Naive B cell (primary cell): ENCODE data around the gene HIVEP2. TPM values are rescaled to one million over a fixed set of nuclear protein-coding genes. Genes with fewer than 3 reads are reported as not detected.

Experiments
- ATAC-seq, 2 donors: fragments of 150-1000 bp; cut with Tn5 transposase; 2 replicates each; pipeline ENCODE4 v1.10.0; 2021; ENCODE audit warnings: low read depth in 2 of 2, mild to moderate bottlenecking in 2 of 2, moderate library complexity in 2 of 2
- DNase-seq: peaks from one replicate; pipeline ENCODE4 v3.0.0; 2022
- H3K27ac Mint-ChIP-seq, 6 donors: one replicate each; pipeline ENCODE4 v1.8.0; 2020 to 2022; ENCODE audit warnings: mild to moderate bottlenecking in 6 of 6, mixed read lengths in 6 of 6, moderate library complexity in 5 of 6, inconsistent platforms in 2 of 6
- H3K27me3 Mint-ChIP-seq, 3 donors: one replicate each; pipeline ENCODE4 v1.8.0; 2021 to 2022; ENCODE audit warnings: mixed read lengths in 3 of 3, mild to moderate bottlenecking in 1 of 3
- H3K36me3 Mint-ChIP-seq, 2 donors: one replicate each; pipeline ENCODE4 v1.8.0; 2020 to 2022; ENCODE audit warnings: mixed read lengths in 2 of 2, inconsistent platforms in 1 of 2, mild to moderate bottlenecking in 1 of 2
- H3K4me1 Mint-ChIP-seq, 3 donors: one replicate each; pipeline ENCODE4 v1.8.0; 2020 to 2022; ENCODE audit warnings: mixed read lengths in 3 of 3, inconsistent platforms in 1 of 3, mild to moderate bottlenecking in 1 of 3, moderate library complexity in 1 of 3
- H3K4me3 Mint-ChIP-seq, 8 donors: one replicate each; pipeline ENCODE4 v1.8.0; 2020 to 2022; ENCODE audit warnings: mild to moderate bottlenecking in 8 of 8, mixed read lengths in 8 of 8, moderate library complexity in 8 of 8, inconsistent platforms in 2 of 8
- H3K9me3 Mint-ChIP-seq, 7 donors: one replicate each; pipeline ENCODE4 v1.8.0; 2020 to 2022; ENCODE audit warnings: mixed read lengths in 7 of 7, mild to moderate bottlenecking in 5 of 7, inconsistent platforms in 2 of 7, moderate library complexity in 1 of 7
- polyA plus RNA-seq, 6 donors: library from polyadenylated mRNA; unstranded; fragments of 300-500 nt; fragmentation: Illumina TruSeq; gene quantifications; one replicate each; pipeline ENCODE4 v1.2.3, GENCODE V29; 2021; ENCODE audit warnings: low read depth in 6 of 6

Gene HIVEP2
- polyA plus RNA-seq, 6 donors from 2014 or later: 2.7 to 10.2 (median 5.4) TPM

DNA sequence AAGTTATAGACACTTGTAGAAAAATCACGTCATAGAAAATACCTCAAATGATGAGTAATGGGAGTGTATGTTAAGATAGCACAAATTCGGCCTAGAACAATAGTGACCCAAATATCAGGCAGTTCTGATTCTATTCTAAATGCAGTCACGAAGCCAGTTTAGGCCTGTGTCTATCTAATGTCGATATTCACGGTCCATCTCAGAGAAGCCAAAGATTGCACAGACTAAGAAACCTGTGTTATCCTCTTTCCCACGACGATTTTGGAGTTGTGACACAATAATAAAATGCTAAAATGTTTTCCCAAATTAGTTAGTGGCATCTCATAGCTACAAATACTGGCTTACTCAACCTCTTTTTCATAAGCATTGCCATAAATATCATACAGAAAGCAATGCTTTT, 4.0 kb downstream of the HIVEP2 start:
- H3K27me3 Mint-ChIP-seq: peaks cover 0 to 4% (median 0%) of the 10 kb centered on the region in 3 donors
- no peaks in the 10 kb centered on the region for H3K36me3 Mint-ChIP-seq
- H3K4me1 Mint-ChIP-seq: peaks cover 37 to 56% (median 52%) of the 10 kb centered on the region in 3 donors
- H3K9me3 Mint-ChIP-seq: no peaks in the 10 kb centered on the region
- no peak overlapping the region for H3K4me3 Mint-ChIP-seq
- peak overlapping the region in 1 of 6 donors; percentile 25 for H3K27ac Mint-ChIP-seq
- ATAC-seq (no peak), DNase-seq (no peak)

- no peaks in the 10 kb centered on the region for H3K9me3 Mint-ChIP-seq
- no peaks in the 10 kb centered on the region for H3K36me3 Mint-ChIP-seq
- H3K27me3 Mint-ChIP-seq: peaks cover 0 to 4% (median 0%) of the 10 kb centered on the region in 3 donors
- no peak for ATAC-seq
- H3K4me1 Mint-ChIP-seq: peaks cover 42 to 61% (median 58%) of the 10 kb centered on the region in 3 donors
- H3K27ac Mint-ChIP-seq: no peak overlapping the region
- no peak for DNase-seq
- no peak overlapping the region for H3K4me3 Mint-ChIP-seq
Measured at GRCh38 chr6:142940487-142940886, 4.5 kb downstream of the HIVEP2 start.

DNA sequence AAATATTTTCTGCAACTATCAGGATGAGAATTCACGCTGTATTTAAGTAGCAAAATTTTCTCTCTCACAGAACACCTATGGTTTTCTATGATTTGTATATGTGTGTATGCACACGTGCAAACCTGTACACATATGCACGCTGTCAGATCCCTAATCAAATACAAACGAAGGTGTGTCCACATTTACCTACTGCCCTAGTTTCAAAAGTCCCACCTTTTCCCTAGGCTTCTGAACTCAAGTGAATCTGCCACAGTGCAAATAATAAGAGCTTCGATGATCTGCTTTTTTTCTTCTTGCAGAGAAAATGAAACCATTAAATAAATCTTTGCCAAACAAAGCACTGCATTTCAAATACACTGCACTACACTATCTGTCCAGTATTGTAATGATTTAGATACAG, 6.5 kb downstream of the HIVEP2 start:
- Mint-ChIP-seq H3K9me3 (no peaks in the 10 kb centered on the region), H3K27ac (no peak overlapping the region), H3K4me1 (peaks cover 48 to 71% (median 63%) of the 10 kb centered on the region in 3 donors), H3K27me3 (no peaks in the 10 kb centered on the region), H3K4me3 (no peak overlapping the region), H3K36me3 (no peaks in the 10 kb centered on the region)
- no peak for ATAC-seq
- DNase-seq: no peak

- Mint-ChIP-seq H3K9me3 (no peaks in the 10 kb centered on the region), H3K27ac (no peak overlapping the region), H3K27me3 (no peaks in the 10 kb centered on the region), H3K4me1 (peaks cover 48 to 71% (median 63%) of the 10 kb centered on the region in 3 donors), H3K4me3 (no peak overlapping the region), H3K36me3 (no peaks in the 10 kb centered on the region)
- DNase-seq (no peak), ATAC-seq (no peak)
Measured at GRCh38 chr6:142937986-142938385, 7.0 kb downstream of the HIVEP2 start.

- H3K9me3 Mint-ChIP-seq: no peaks in the 10 kb centered on the region
- H3K4me1 Mint-ChIP-seq: peaks cover 51 to 79% (median 60%) of the 10 kb centered on the region in 3 donors
- H3K27me3 Mint-ChIP-seq: no peaks in the 10 kb centered on the region
- H3K27ac Mint-ChIP-seq: peak overlapping the region; percentile 81 to 95 (median 84)
- no peaks in the 10 kb centered on the region for H3K36me3 Mint-ChIP-seq
- DNase-seq: peak; percentile 45
- peak; percentile 78 to 80 for ATAC-seq
- peak overlapping the region; percentile 26 to 90 (median 86) for H3K4me3 Mint-ChIP-seq
Measured at GRCh38 chr6:142935553-142936517, 9.1 kb downstream of the HIVEP2 start.

- Mint-ChIP-seq H3K9me3 (no peaks in the 10 kb centered on the region), H3K27ac (peak overlapping the region in 5 of 6 donors; percentile 50 to 84 (median 79)), H3K4me3 (peak overlapping the region in 7 of 8 donors; percentile 5 to 90 (median 74)), H3K27me3 (no peaks in the 10 kb centered on the region), H3K36me3 (no peaks in the 10 kb centered on the region), H3K4me1 (peaks cover 58 to 83% (median 63%) of the 10 kb centered on the region in 3 donors)
- ATAC-seq (peak in 1 of 2 donors; percentile 7), DNase-seq (no peak)
Measured at GRCh38 chr6:142934599-142934998, 10.4 kb downstream of the HIVEP2 start.

DNA sequence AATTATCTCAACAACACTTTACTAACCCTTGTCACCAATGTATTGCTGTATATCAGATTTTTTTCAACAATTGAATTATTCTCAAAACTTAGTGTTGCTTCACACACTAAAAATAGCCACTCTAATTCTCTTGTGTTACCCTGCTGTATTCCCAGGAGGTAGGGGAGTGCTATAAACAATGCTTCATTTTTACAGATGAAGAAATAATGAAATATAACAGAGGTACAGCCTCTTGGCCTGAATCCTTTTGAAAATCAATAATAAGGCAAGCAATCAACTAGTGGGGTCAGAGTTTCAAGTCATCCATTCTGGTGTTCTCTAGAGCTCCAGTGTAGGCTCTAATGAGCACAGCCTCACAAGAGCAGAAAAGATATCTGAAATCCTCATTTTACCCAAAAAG, 10.9 kb downstream of the HIVEP2 start:
- peak overlapping the region in 4 of 6 donors; percentile 50 to 84 (median 81) for H3K27ac Mint-ChIP-seq
- H3K27me3 Mint-ChIP-seq: no peaks in the 10 kb centered on the region
- H3K36me3 Mint-ChIP-seq: no peaks in the 10 kb centered on the region
- H3K4me3 Mint-ChIP-seq: peak overlapping the region in 6 of 8 donors; percentile 5 to 90 (median 64)
- DNase-seq (no peak), ATAC-seq (no peak)
- H3K4me1 Mint-ChIP-seq: peaks cover 54 to 83% (median 61%) of the 10 kb centered on the region in 3 donors
- no peaks in the 10 kb centered on the region for H3K9me3 Mint-ChIP-seq

DNA sequence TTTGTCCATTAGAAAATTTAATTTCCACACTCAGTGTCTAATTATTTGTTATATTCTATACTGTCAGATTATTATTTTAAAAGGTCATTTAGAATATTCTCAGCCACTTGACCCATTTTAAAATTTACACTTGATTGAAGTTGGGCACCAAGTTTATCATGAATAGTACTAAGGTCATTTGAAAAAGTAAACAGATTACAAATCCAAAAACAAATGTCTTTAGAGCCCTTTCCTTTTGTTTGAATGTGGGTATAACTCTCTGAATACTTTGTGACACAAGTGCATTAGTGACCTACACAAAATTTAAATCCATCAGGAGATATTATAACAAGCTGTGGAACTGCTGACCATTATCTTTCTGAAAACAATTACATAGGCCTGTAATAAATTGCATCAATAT, 11.3 kb downstream of the HIVEP2 start:
- H3K27me3 Mint-ChIP-seq: no peaks in the 10 kb centered on the region
- peaks cover 58 to 86% (median 64%) of the 10 kb centered on the region in 3 donors for H3K4me1 Mint-ChIP-seq
- peak overlapping the region in 4 of 8 donors; percentile 5 to 90 (median 34) for H3K4me3 Mint-ChIP-seq
- no peaks in the 10 kb centered on the region for H3K36me3 Mint-ChIP-seq
- H3K27ac Mint-ChIP-seq: peak overlapping the region in 3 of 6 donors; percentile 49 to 84 (median 79)
- no peak for DNase-seq
- no peak for ATAC-seq
- H3K9me3 Mint-ChIP-seq: no peaks in the 10 kb centered on the region

GRCh38 chr6:142932889-142933288, 12.1 kb downstream of the HIVEP2 start:
- no peaks in the 10 kb centered on the region for H3K36me3 Mint-ChIP-seq
- ATAC-seq (peak; percentile 41 to 47), DNase-seq (peak; percentile 21)
- peak overlapping the region; percentile 18 to 59 (median 34) for H3K4me3 Mint-ChIP-seq
- H3K27me3 Mint-ChIP-seq: no peaks in the 10 kb centered on the region
- peak overlapping the region in 5 of 6 donors; percentile 2 to 84 (median 63) for H3K27ac Mint-ChIP-seq
- H3K4me1 Mint-ChIP-seq: peaks cover 59 to 93% (median 68%) of the 10 kb centered on the region in 3 donors
- no peaks in the 10 kb centered on the region for H3K9me3 Mint-ChIP-seq

GRCh38 chr6:142929751-142930358, 15.1 kb downstream of the HIVEP2 start:
- Mint-ChIP-seq H3K9me3 (no peaks in the 10 kb centered on the region), H3K27ac (peak overlapping the region; percentile 48 to 100 (median 72)), H3K4me1 (peaks cover 57 to 79% (median 77%) of the 10 kb centered on the region in 3 donors), H3K36me3 (no peaks in the 10 kb centered on the region), H3K4me3 (peak overlapping the region in 4 of 8 donors; percentile 2 to 63 (median 22)), H3K27me3 (no peaks in the 10 kb centered on the region)
- no peak for ATAC-seq
- DNase-seq: no peak

GRCh38 chr6:142927904-142928303, 17.1 kb downstream of the HIVEP2 start:
- no peaks in the 10 kb centered on the region for H3K36me3 Mint-ChIP-seq
- DNase-seq (peak; percentile 15), ATAC-seq (peak; percentile 17 to 20)
- peak overlapping the region; percentile 89 to 97 (median 94) for H3K4me3 Mint-ChIP-seq
- H3K9me3 Mint-ChIP-seq: no peaks in the 10 kb centered on the region
- no peaks in the 10 kb centered on the region for H3K27me3 Mint-ChIP-seq
- peaks cover 37 to 59% (median 58%) of the 10 kb centered on the region in 3 donors for H3K4me1 Mint-ChIP-seq
- H3K27ac Mint-ChIP-seq: peak overlapping the region; percentile 96 to 100 (median 98)

GRCh38 chr6:142927271-142927580, 17.8 kb downstream of the HIVEP2 start:
- no peak for DNase-seq
- no peak for ATAC-seq
- Mint-ChIP-seq H3K4me3 (peak overlapping the region; percentile 89 to 97 (median 94)), H3K36me3 (no peaks in the 10 kb centered on the region), H3K4me1 (peaks cover 33 to 53% (median 51%) of the 10 kb centered on the region in 3 donors), H3K27me3 (no peaks in the 10 kb centered on the region), H3K27ac (peak overlapping the region; percentile 96 to 100 (median 98)), H3K9me3 (no peaks in the 10 kb centered on the region)

DNA sequence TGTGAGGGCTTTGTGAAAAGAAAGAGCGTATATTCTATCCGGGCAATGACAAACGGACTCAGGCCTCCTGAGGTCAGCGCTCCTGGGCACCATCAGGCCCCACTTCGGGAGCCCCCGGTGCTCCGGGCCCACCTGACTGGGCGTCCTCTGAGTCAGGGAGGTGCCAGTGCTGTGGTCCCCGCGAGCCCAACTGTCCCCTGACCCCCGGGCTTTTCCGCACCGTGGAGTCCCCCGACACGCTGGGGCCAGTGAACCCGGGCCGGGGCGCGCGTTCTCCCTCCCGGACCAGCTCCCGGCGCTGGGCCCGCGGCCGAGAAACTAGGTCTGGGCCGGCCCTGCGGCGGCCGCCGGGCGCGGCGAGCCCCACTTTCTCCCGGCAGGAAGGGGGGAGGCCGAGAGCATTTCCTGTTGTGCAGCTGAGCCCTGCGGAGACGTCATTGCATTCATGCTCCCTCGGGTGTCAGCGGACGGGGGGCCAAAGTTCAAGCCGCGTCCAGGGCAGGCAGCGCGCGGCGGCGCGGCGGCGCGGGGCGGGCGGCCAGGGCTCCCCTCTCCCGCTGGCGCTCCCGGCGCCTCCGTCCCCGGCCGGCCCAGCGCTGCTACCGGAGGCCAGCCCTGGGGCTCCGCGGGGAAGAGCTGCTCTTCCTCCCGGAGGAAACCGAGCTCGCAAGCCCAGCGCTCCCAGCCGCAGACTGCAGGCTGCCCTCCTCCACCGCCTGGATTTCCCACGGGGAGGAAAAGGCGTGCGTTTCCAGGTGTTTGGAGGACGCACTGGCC, 18.3 kb downstream of the HIVEP2 start:
- ATAC-seq (peak; percentile 89 to 90), DNase-seq (peak; percentile 82)
- H3K27me3 Mint-ChIP-seq: no peaks in the 10 kb centered on the region
- H3K9me3 Mint-ChIP-seq: no peaks in the 10 kb centered on the region
- peak overlapping the region; percentile 97 to 100 (median 98) for H3K27ac Mint-ChIP-seq
- H3K4me3 Mint-ChIP-seq: peak overlapping the region; percentile 89 to 97 (median 94)
- H3K4me1 Mint-ChIP-seq: peaks cover 33 to 49% (median 45%) of the 10 kb centered on the region in 3 donors
- H3K36me3 Mint-ChIP-seq: no peaks in the 10 kb centered on the region
